WTC11 (cell line): ENCODE results near the gene OPRL1. TPM values are rescaled to one million over a fixed set of nuclear protein-coding genes. Genes with fewer than 3 reads are reported as not detected.

Experiments used
- ATAC-seq: fragments of 200-7000 bp; cut with Tn5 transposase; 2 replicates; pipeline ENCODE4 v1.10.0; 2021; ENCODE audit warnings: mild to moderate bottlenecking, moderate library complexity
- CTCF ChIA-PET: fragments of 300-600 bp; sonication (Branson Sonifier 250); formaldehyde crosslinking; loops from one replicate; lab custom pipeline; 2021; ENCODE audit warnings: antibody characterized with exemption; lab: Charles Lee
- POLR2A ChIA-PET: fragments of 350-600 bp; sonication (Branson Sonifier 250); formaldehyde crosslinking; loops from one replicate; lab custom pipeline; 2021; ENCODE audit warnings: antibody characterized with exemption; lab: Charles Lee
- DNase-seq: peaks from one replicate; pipeline ENCODE4 v3.0.0; 2021; ENCODE audit warnings: low spot score
- H3K27ac Mint-ChIP-seq: 2 replicates; pipeline ENCODE4 v1.8.0; 2021; ENCODE audit warnings: mixed read lengths
- H3K27me3 Mint-ChIP-seq: 2 replicates; pipeline ENCODE4 v1.8.0; 2021; ENCODE audit warnings: low read depth, mild to moderate bottlenecking, moderate library complexity, mixed read lengths
- H3K36me3 Mint-ChIP-seq: 2 replicates; pipeline ENCODE4 v1.8.0; 2021; ENCODE audit warnings: mixed read lengths
- H3K4me1 Mint-ChIP-seq: 2 replicates; pipeline ENCODE4 v1.8.0; 2022; ENCODE audit warnings: mixed read lengths
- H3K4me3 Mint-ChIP-seq: 2 replicates; pipeline ENCODE4 v1.8.0; 2021; ENCODE audit warnings: mild to moderate bottlenecking, moderate library complexity, mixed read lengths
- H3K9me3 Mint-ChIP-seq: 2 replicates; pipeline ENCODE4 v1.8.0; 2021; ENCODE audit warnings: mixed read lengths
- ARID4B ChIP-seq: sonication (generic); formaldehyde crosslinking; IDR thresholded peaks from 2 replicates; pipeline ENCODE4 v1.8.0; 2023; ENCODE audit warnings: missing genetic modification reagents, mild to moderate bottlenecking, borderline replicate concordance
- ATF2 ChIP-seq: sonication (generic); formaldehyde crosslinking; IDR thresholded peaks from 2 replicates; pipeline ENCODE4 v1.8.1; 2022; ENCODE audit warnings: low read depth, missing genetic modification reagents, borderline replicate concordance
- ATF3 ChIP-seq: sonication (generic); formaldehyde crosslinking; conservative IDR thresholded peaks from 2 replicates; pipeline ENCODE4 v1.8.1; 2022; ENCODE audit warnings: mild to moderate bottlenecking, missing genetic modification reagents
- FOXP1 ChIP-seq: sonication (generic); formaldehyde crosslinking; IDR thresholded peaks from 2 replicates; pipeline ENCODE4 v1.8.0; 2022; ENCODE audit warnings: missing genetic modification reagents, mild to moderate bottlenecking, moderate library complexity, borderline replicate concordance
- FOXP4 ChIP-seq: sonication (generic); formaldehyde crosslinking; IDR thresholded peaks from 2 replicates; pipeline ENCODE4 v1.8.0; 2022; ENCODE audit warnings: mild to moderate bottlenecking, missing genetic modification reagents
- NFYB ChIP-seq: sonication (generic); formaldehyde crosslinking; conservative IDR thresholded peaks from 2 replicates; pipeline ENCODE4 v1.8.0; 2022; ENCODE audit warnings: low read depth, missing genetic modification reagents
- PRDM15 ChIP-seq: sonication (generic); formaldehyde crosslinking; IDR thresholded peaks from 2 replicates; pipeline ENCODE4 v1.8.0; 2022; ENCODE audit warnings: missing genetic modification reagents
- TEAD1 ChIP-seq: sonication (generic); formaldehyde crosslinking; IDR thresholded peaks from 2 replicates; pipeline ENCODE4 v1.8.0; 2022; ENCODE audit warnings: mild to moderate bottlenecking, missing genetic modification reagents
- USF2 ChIP-seq: sonication (generic); formaldehyde crosslinking; IDR thresholded peaks from 2 replicates; pipeline ENCODE4 v1.8.1; 2023; ENCODE audit warnings: mild to moderate bottlenecking, missing genetic modification reagents, moderate library complexity
- ZNF121 ChIP-seq: sonication (generic); formaldehyde crosslinking; IDR thresholded peaks from 2 replicates; pipeline ENCODE4 v1.8.0; 2023; ENCODE audit warnings: missing genetic modification reagents
- ZNF512 ChIP-seq: sonication (generic); formaldehyde crosslinking; IDR thresholded peaks from 2 replicates; pipeline ENCODE4 v1.8.1; 2022; ENCODE audit warnings: missing genetic modification reagents, borderline replicate concordance
- total RNA-seq: library from RNA; stranded (reverse); gene quantifications from 3 replicates; pipeline ENCODE4 v1.2.3, GENCODE V29; 2021

OPRL1 gene
- total RNA-seq, 1 experiment from 2014 or later, result 2.0 TPM

- H3K4me1 Mint-ChIP-seq, result peaks cover 8% of the 10 kb centered on the region
- TF ChIP-seq PRDM15 (CRISPR knock-in tag), result no peak
- no peak for TF ChIP-seq FOXP1 (CRISPR knock-in tag)
- no peak for TF ChIP-seq TEAD1 (CRISPR knock-in tag)
- no peak for TF ChIP-seq ARID4B (CRISPR knock-in tag)
- no peak for TF ChIP-seq NFYB
- no peak for TF ChIP-seq USF2 (CRISPR knock-in tag)
- no peak for TF ChIP-seq ZNF121 (CRISPR knock-in tag)
- no peak for TF ChIP-seq ZNF512 (CRISPR knock-in tag)
- no peak for TF ChIP-seq ATF2 (CRISPR knock-in tag)
- no peak for TF ChIP-seq FOXP4 (CRISPR knock-in tag)
- no peak for TF ChIP-seq ATF3 (CRISPR knock-in tag)
- no peak overlapping the region for H3K4me3 Mint-ChIP-seq
- DNase-seq (peak; percentile 35), ATAC-seq (no peak)
- ChIA-PET POLR2A (no interaction called here), CTCF (interaction anchor here (0.8 to 1.5 kb wide), 3 partner anchors 20 to 102 kb away, joined by 3 to 11 read pairs (median 5); partner anchors contain the start of genes LKAAEAR1, OPRL1 and RGS19)
- H3K27ac Mint-ChIP-seq, result no peak overlapping the region; the same call in 1 of the 2 replicates
- H3K9me3 Mint-ChIP-seq, result no peaks in the 10 kb centered on the region
- H3K36me3 Mint-ChIP-seq, result no peaks in the 10 kb centered on the region
- H3K27me3 Mint-ChIP-seq, result peaks cover 22% of the 10 kb centered on the region
These were observed 24.2 kb downstream of the OPRL1 start for GRCh38 chr20:64103871-64104666.
